Panc1 (cell line): ENCODE data around the gene COMMD6. TPM values are rescaled to one million over a fixed set of nuclear protein-coding genes. Genes with fewer than 3 reads are reported as not detected.

Experiments
- total RNA-seq: library from RNA; stranded (reverse); gene quantifications from one replicate; pipeline ENCODE4 v1.2.1, GENCODE V29; 2021; ENCODE audit not compliant: unreplicated experiment

The COMMD6 gene
- total RNA-seq, 1 experiment from 2014 or later: 97.4 TPM

Other genes with a start within 250 kb of the COMMD6 start
- gene TBC1D4, start 55.7 kb downstream of the COMMD6 start, total RNA-seq: 5.5 TPM
- gene UCHL3, start 11.9 kb upstream of the COMMD6 start, total RNA-seq: 29.3 TPM
- 11.8 TPM for gene LMO7, start 98.5 kb upstream of the COMMD6 start, total RNA-seq